Urothelium cell line (cell line): ENCODE results near the gene NBEAL2.

Source experiments
- DNase-seq: peaks from one replicate; pipeline ENCODE4 v3.0.0; 2011; ENCODE audit warnings: low spot score, mixed read lengths
- FAIRE-seq: peaks from 2 replicates; lab custom pipeline; 2011; peaks lifted over from hg19 to GRCh38; lab: Jason Lieb, UNC

NBEAL2 gene

GRCh38 chr3:46998121-46998851 is 18.8 kb downstream of the NBEAL2 start:
- no peak for FAIRE-seq
- peak; percentile 69 for DNase-seq

- FAIRE-seq: peak; percentile 5
- no peak for DNase-seq
Measured at GRCh38 chr3:46998852-46999515, 19.5 kb downstream of the NBEAL2 start.

- no peak for DNase-seq
- no peak for FAIRE-seq
Measured at GRCh38 chr3:46999516-47000197, 20.2 kb downstream of the NBEAL2 start.

- DNase-seq (no peak), FAIRE-seq (no peak)
Measured at GRCh38 chr3:47000198-47000815, 20.8 kb downstream of the NBEAL2 start.

- DNase-seq (no peak), FAIRE-seq (no peak)
Measured at GRCh38 chr3:47000922-47001730, 21.7 kb downstream of the NBEAL2 start.

- no peak for DNase-seq
- FAIRE-seq: no peak
Measured at GRCh38 chr3:47001731-47002170, 22.3 kb downstream of the NBEAL2 start.

GRCh38 chr3:47002171-47003055 is 22.9 kb downstream of the NBEAL2 start:
- FAIRE-seq: no peak
- DNase-seq: no peak

- DNase-seq (no peak), FAIRE-seq (no peak)
Measured at GRCh38 chr3:47003056-47003410, 23.6 kb downstream of the NBEAL2 start.

- DNase-seq (no peak), FAIRE-seq (no peak)
Measured at GRCh38 chr3:47003461-47004368, 24.2 kb downstream of the NBEAL2 start.

- FAIRE-seq (no peak), DNase-seq (no peak)
Measured at GRCh38 chr3:47004369-47005211, 25.1 kb downstream of the NBEAL2 start.

- DNase-seq (no peak), FAIRE-seq (no peak)
Measured at GRCh38 chr3:47005212-47006144, 26.0 kb downstream of the NBEAL2 start.

GRCh38 chr3:47006145-47006651 is 26.7 kb downstream of the NBEAL2 start:
- FAIRE-seq: no peak
- no peak for DNase-seq

GRCh38 chr3:47007001-47007400 is 27.5 kb downstream of the NBEAL2 start:
- DNase-seq: no peak
- FAIRE-seq: no peak

GRCh38 chr3:47007482-47008233 is 28.2 kb downstream of the NBEAL2 start:
- DNase-seq: no peak
- FAIRE-seq: peak; percentile 20

- DNase-seq: no peak
- no peak for FAIRE-seq
Measured at GRCh38 chr3:47008234-47008796, 28.8 kb downstream of the NBEAL2 start.
